Peyer's patch (tissue), 4 donors: ENCODE measurements around the gene SS18L1. TPM values are rescaled to one million over a fixed set of nuclear protein-coding genes. Genes with fewer than 3 reads are reported as not detected.

ENCODE experiments used
- DNase-seq, 3 donors: peaks; one replicate each; pipeline ENCODE4 v3.0.0-alpha.2; 2017 to 2019
- H3K27ac ChIP-seq, 4 donors: fragments of 200-600 bp; sonication (generic); one replicate each; pipeline ENCODE4 v1.5.1; 2016 to 2019
- H3K27me3 ChIP-seq, 2 donors: fragments of 200-600 bp; sonication (generic); one replicate each; pipeline ENCODE4 v1.5.1; 2019
- H3K36me3 ChIP-seq, 3 donors: fragments of 200-600 bp; sonication (generic); one replicate each; pipeline ENCODE4 v1.5.1; 2016 to 2019
- H3K4me1 ChIP-seq, 4 donors: fragments of 200-600 bp; sonication (generic); one replicate each; pipeline ENCODE4 v1.5.1; 2016 to 2019
- H3K4me3 ChIP-seq, 4 donors: fragments of 200-600 bp; sonication (generic); 1 replicate in 3 of 4; 2 replicates in 1 of 4; pipeline ENCODE4 v1.5.1; 2016 to 2019; ENCODE audit warnings: mild to moderate bottlenecking in 1 of 4
- H3K9me3 ChIP-seq, 4 donors: fragments of 200-600 bp; sonication (generic); one replicate each; pipeline ENCODE4 v1.5.1; 2016 to 2019; ENCODE audit warnings: mild to moderate bottlenecking in 1 of 4
- CTCF ChIP-seq, 6 experiments: fragments of 450-650 bp in 4 of 6; fragments of 200-600 bp in 2 of 6; sonication (generic) in 1 of 6; IDR thresholded peaks; one replicate each; pipeline ENCODE4 v1.5.1; 2017 to 2019; ENCODE audit warnings: antibody characterized with exemption in 6 of 6, mild to moderate bottlenecking in 3 of 6, moderate library complexity in 1 of 6
- POLR2A ChIP-seq, 2 donors: fragments of 450-650 bp; IDR thresholded peaks; one replicate each; pipeline ENCODE4 v1.5.1; 2017; ENCODE audit warnings: antibody characterized with exemption in 2 of 2, mild to moderate bottlenecking in 2 of 2, moderate library complexity in 2 of 2
- total RNA-seq, 4 donors: library from RNA; depleted of rRNA; stranded (reverse); fragments of >200 nt; gene quantifications; one replicate each; pipeline ENCODE4 v1.1.0, GENCODE V29; 2016

The SS18L1 gene
- total RNA-seq, 4 donors from 2014 or later: 14.9 to 27.2 (median 24.5) TPM

GRCh38 chr20:62162765-62163484 is 19.4 kb downstream of the SS18L1 start:
- TF ChIP-seq CTCF (IDR thresholded peaks at IDR 0.05) (no peak), POLR2A (IDR thresholded peaks at IDR 0.05) (no peak)
- Histone ChIP-seq H3K27ac (no peak overlapping the region), H3K4me1 (no peaks in the 10 kb centered on the region), H3K9me3 (no peaks in the 10 kb centered on the region), H3K36me3 (peaks cover 0 to 72% (median 0%) of the 10 kb centered on the region in 3 donors), H3K27me3 (no peaks in the 10 kb centered on the region), H3K4me3 (no peak overlapping the region)
- no peak for DNase-seq

GRCh38 chr20:62163485-62163865 is 19.9 kb downstream of the SS18L1 start:
- Histone ChIP-seq H3K4me1 (no peaks in the 10 kb centered on the region), H3K9me3 (no peaks in the 10 kb centered on the region), H3K36me3 (peaks cover 0 to 77% (median 0%) of the 10 kb centered on the region in 3 donors), H3K27me3 (no peaks in the 10 kb centered on the region), H3K27ac (no peak overlapping the region), H3K4me3 (no peak overlapping the region)
- DNase-seq: no peak
- TF ChIP-seq POLR2A (IDR thresholded peaks at IDR 0.05) (no peak), CTCF (IDR thresholded peaks at IDR 0.05) (no peak)

- peaks cover 0 to 78% (median 0%) of the 10 kb centered on the region in 3 donors for H3K36me3 ChIP-seq
- H3K4me3 ChIP-seq: no peak overlapping the region
- no peaks in the 10 kb centered on the region for H3K27me3 ChIP-seq
- DNase-seq: no peak
- H3K9me3 ChIP-seq: no peaks in the 10 kb centered on the region
- H3K27ac ChIP-seq: no peak overlapping the region
- TF ChIP-seq CTCF (IDR thresholded peaks at IDR 0.05) (no peak), POLR2A (IDR thresholded peaks at IDR 0.05) (no peak)
- H3K4me1 ChIP-seq: no peaks in the 10 kb centered on the region
Measured at GRCh38 chr20:62163986-62164762, 20.6 kb downstream of the SS18L1 start.

- Histone ChIP-seq H3K4me3 (no peak overlapping the region), H3K4me1 (no peaks in the 10 kb centered on the region), H3K27me3 (no peaks in the 10 kb centered on the region), H3K9me3 (no peaks in the 10 kb centered on the region), H3K27ac (no peak overlapping the region), H3K36me3 (peaks cover 0 to 83% (median 0%) of the 10 kb centered on the region in 3 donors)
- TF ChIP-seq CTCF (IDR thresholded peaks at IDR 0.05) (no peak), POLR2A (IDR thresholded peaks at IDR 0.05) (no peak)
- DNase-seq: no peak
Measured at GRCh38 chr20:62164879-62165761, 21.6 kb downstream of the SS18L1 start.

- Histone ChIP-seq H3K36me3 (peaks cover 0 to 76% (median 0%) of the 10 kb centered on the region in 3 donors), H3K27ac (no peak overlapping the region), H3K27me3 (no peaks in the 10 kb centered on the region), H3K4me1 (no peaks in the 10 kb centered on the region), H3K4me3 (no peak overlapping the region), H3K9me3 (no peaks in the 10 kb centered on the region)
- DNase-seq: no peak
- TF ChIP-seq POLR2A (IDR thresholded peaks at IDR 0.05) (no peak), CTCF (IDR thresholded peaks at IDR 0.05) (no peak)
Measured at GRCh38 chr20:62165762-62166399, 22.3 kb downstream of the SS18L1 start.
